HG02884 (cell line): ENCODE results near the gene RYR2.
"Not testable (repeated sequence)": the region's sequence is repeated elsewhere in the genome, so short reads cannot be mapped to it uniquely, and the experiment has no call there.

Experiments used
- ATAC-seq: cut with Tn5 transposase; IDR thresholded peaks from one replicate; pipeline ENCODE4 v1.9.1; 2021; ENCODE audit warnings: mild to moderate bottlenecking, moderate library complexity; ENCODE audit not compliant: unreplicated experiment

RYR2 gene

GRCh38 chr1:237832858-237833257, 790.9 kb downstream of the RYR2 start:
- no peak for ATAC-seq

DNA sequence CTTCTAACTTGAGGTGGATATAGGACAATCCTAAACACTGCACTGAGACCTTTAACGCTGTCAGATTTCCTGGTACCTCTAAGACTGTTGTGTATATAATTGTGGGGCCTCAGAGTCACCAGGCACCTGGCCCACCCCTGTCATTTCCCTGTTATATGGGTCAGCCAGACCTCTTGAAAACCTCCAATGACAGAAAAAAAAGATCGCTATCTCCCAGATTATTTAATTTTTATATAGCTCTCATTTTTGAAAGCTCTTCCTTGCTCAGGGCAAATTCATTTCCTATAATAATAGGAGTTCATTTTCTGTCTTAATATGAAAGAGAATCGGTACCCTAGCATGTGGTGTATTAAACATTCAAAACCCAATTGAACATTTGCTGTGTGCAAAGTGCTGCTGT, 792.1 kb downstream of the RYR2 start:
- ATAC-seq = no peak

DNA sequence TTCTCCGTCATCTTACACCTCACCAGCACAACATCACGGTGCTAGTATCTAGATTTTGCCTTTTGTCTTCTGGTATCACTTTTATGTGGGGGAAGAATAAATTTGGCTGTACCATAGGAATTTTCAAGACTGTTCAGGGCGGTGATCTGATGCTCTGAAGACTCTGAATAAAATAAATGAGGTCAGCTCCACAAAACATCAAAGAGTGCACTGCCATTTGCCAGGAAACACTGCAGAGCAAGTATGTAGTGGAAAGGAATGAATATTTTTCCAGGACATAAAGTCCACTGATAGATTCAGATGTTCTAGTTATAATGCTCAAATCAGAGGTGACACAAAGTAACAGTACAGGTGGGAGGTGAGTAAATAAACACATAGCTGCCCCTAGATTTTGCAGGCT, 792.5 kb downstream of the RYR2 start:
- no peak for ATAC-seq

GRCh38 chr1:237838320-237838719, 796.3 kb downstream of the RYR2 start:
- no peak for ATAC-seq

DNA sequence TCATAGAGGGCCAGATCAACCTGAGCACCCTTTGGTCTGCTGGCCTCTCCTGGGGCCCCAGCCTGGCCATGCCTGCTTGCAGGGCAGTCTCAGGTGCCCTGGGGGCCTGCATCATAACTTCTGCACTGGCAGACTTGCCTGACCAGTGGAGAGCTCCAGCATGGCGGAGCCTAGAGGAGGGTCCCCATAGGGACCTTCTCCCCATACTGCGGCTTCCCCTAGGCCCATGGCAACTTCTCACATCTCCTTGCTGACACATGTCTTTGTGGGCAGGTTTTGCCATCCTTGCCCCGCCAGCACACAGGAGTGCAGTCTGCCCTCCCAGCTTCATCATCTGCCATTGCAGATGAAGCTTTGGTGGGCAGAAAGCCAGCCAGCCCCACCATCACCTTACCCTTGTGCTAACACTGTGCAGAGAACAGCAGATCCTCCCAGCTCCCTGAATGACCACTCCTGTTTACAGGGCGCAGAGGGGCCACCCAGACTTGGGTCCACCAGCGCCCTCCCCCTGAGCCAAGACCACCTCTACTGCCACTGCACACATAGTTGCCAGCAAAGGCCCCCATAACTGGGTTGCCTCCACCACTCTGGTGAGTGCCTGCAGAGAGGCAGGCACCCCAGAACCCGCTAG, 797.0 kb downstream of the RYR2 start:
- no peak for ATAC-seq

- no peak for ATAC-seq
Measured at GRCh38 chr1:237841485-237841884, 799.5 kb downstream of the RYR2 start.

DNA sequence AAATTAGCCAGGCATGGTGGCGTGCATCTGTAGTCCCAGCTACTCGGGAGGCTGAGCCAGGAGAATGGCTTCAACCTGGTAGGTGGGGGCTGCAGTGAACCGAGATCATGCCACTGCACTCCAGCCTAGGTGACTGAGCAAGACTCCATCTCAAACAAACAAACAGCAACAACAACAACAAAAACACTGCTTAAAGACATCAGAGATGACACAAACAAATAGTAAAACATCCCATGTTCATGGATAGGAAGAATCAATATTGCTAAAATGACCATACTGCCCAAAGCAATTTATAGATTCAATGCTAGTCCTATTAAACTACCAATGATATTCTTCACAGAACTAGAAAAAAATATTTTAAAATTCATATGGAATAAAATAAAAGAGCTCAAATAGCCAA, 801.5 kb downstream of the RYR2 start:
- ATAC-seq = not testable (repeated sequence)

DNA sequence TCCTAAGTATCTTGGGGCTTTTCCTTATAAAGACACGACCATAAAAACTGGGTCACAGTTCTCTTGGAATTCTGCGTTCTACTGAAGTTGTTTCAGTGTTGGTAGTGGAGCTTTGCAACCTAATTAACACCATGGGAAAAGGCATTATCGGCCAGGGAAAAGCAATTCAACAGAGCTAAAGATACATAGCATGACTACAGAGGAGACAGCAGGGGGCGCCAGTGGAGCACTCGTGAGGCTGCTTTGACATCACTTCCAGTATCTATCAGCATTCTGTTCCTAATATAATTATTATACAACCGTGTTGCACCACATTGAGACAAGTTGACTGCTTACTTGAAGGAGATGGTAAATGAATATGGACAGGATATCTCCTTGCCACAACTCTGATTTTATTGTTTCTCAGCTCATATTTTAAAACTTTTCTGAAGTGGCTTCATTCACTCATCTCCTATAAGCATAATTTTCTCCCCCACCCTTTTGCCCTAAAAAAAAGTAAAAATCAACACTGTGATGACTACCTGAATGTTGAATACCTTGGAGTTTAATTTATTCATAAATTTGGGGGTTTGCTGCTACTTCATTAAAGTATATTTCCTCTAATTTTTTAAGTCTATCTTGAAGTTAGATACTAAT, 809.3 kb downstream of the RYR2 start:
- ATAC-seq = peak; percentile 67

- ATAC-seq = no peak
Measured at GRCh38 chr1:237852342-237852741, 810.4 kb downstream of the RYR2 start.

DNA sequence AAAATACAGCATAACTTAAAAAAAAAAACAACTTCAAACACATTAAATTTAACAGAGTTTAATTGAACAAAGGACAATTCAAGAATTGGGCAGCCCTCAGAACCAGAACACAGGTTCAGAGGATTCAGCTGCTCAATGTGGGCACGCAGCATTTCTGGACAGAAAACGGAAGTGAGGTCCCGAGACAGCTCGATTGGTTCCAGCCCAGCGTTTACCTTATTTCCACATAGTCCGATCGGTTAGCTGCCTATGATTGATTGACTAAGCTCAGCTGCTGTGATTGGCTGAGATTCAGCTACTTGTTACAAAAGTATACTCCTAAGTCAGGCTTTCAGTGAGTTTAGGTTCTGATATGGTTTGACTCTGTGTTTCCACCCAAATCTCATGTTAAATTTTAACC, 815.5 kb downstream of the RYR2 start:
- ATAC-seq = no peak

- ATAC-seq = no peak
Measured at GRCh38 chr1:237858992-237859391, 817.0 kb downstream of the RYR2 start.

DNA sequence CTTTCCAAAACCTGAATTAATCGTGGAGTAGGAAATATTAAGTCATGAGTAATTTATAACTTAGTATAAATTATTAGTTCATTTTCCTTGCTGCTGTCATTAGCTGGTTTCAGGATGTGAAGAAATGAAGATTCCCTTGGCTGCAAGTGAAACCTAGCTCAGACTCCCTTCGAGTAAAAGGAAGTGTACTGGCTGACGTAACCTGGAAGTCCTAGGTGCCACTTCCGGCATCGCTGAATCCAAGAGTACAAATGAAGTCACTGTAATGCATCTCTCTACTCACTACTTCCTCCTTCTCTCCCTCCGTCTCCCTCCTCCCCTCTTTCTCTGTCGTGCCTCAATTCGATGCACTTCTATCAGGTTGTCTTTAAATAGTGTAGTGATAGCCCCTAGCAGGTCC, 820.0 kb downstream of the RYR2 start:
- no peak for ATAC-seq

DNA sequence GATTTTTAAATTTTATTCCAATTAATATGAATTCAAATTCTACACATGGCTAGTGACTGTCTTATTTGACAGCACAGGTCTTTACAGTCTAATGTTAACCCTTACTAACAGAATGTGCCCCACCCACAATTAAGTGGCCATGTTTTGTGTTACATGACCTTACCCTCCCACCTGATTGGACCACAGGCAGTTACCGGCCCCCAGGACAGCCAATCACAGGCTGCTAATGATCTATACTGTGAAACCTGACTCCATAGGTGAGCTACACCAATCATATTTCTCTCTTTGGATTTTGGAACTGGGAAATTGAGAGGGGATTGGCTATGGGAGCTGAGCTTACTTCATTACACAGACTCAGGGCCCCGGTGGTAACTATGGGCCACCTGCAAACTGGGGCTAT, 821.2 kb downstream of the RYR2 start:
- ATAC-seq = no peak

GRCh38 chr1:237864338-237865244, 822.6 kb downstream of the RYR2 start:
- no peak for ATAC-seq

GRCh38 chr1:237867380-237867888, 825.5 kb downstream of the RYR2 start:
- ATAC-seq = no peak

DNA sequence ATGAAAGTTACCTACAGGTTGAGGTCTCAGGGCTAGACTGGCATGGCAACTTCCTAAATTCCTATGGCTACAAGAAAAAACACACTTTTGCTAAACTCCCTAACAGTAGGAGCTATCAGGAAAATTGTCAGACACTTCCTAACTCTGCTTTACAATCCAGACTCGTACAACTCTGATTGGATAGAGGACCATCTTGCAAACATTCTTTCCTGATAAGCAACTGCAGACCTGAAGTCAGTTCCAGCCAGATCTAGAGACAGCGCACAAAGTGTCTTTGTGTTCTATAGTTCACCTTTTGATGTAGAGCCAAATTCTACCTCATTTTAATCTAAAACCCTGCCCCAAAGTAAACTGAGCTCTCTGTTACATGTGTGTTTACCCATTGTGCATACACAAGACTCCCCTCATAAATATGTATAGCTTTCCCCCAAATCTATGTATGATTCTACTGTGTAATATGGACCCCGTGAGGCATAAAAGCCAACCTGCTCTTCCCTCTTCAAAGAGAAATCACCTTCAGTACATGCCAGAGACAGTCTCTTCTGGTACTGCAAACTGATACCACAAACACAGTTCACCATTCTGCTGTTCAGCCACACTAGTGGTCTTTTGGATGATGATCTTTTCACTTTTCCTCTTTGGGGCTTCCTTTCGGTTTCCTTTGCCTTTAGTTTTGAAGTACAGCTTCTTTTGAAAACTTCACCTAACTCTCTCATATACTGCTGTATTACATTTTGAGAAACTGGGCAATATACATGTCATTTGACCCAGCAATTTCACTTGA, 827.0 kb downstream of the RYR2 start:
- ATAC-seq = no peak

DNA sequence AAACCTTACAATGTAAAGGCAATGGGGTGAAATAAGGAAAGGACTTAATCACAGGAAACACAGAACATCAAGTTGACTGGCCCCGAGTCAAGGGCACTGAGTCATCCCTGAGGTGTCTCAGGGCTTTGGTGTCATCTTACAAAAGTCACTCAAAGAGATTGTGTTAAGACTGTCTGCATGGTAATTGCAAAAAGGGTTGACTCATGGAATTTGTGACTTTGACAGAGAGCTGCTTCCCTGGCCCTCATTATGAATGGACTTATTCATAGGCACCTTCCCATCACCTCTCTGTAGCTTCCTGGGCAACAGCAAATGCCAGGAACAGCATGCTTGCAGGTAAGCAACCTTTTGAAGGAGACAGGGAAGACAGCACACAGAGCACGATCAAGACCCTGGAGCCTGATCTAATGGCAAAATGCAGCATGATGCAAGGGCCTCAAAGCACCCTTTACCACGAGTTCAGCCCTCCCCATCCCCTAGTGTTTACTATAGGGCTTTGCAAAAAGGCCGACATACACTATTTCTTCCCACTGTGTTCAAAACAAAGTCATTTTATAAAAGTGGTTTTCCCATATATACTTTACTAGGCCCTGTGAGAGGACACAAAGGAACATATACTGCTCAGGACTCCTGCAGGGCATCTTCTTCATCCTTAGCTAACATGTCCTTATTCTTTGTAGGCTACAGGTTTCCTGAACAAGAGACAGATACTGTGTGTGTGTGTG, 831.7 kb downstream of the RYR2 start:
- ATAC-seq = no peak

- no peak for ATAC-seq
Measured at GRCh38 chr1:237875291-237875690, 833.3 kb downstream of the RYR2 start.

DNA sequence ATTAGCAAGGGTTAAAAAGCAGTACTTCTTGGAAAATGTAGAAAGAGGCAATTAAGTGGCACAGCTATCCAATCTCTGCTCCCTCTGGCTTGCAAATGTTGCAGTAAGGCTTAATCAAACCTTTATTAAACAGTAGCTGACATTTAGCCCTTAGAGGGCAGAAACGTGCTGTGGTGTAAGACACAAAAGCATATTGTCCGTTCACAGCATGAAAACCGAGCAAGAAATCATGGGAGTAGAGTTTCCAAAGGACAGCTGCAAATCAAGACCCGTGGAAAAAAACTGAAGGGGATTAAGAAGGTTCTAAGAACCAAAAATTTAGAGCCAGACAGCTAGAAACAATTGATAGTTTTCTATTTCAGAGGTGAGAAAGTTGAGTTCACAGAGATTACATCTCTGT, 835.6 kb downstream of the RYR2 start:
- no peak for ATAC-seq

- ATAC-seq = no peak
Measured at GRCh38 chr1:237878406-237878805, 836.4 kb downstream of the RYR2 start.
